ENCODE data around the gene CAPS2.

- TF ChIP-seq CTCF (IDR thresholded peaks at IDR 0.05; ENCODE audit: low read depth, low read length), result no peak
- TF ChIP-seq POLR2A (IDR thresholded peaks at IDR 0.05; ENCODE audit: extremely low read depth, insufficient read length), result no peak
- TF ChIP-seq MYC (IDR thresholded peaks at IDR 0.05; ENCODE audit: low read depth, low read length), result no peak
- no peak for TF ChIP-seq MAX (IDR thresholded peaks at IDR 0.05; ENCODE audit: low read depth, low read length)
Measured at GRCh38 chr12:75227132-75227531, 103.0 kb downstream of the CAPS2 start.
